Activated CD8-positive, alpha-beta T cell treated with anti-CD3 and anti-CD28 coated beads, Interleukin-2, amount 10 ng/mL, durations not matched to agents 7 days and 5 days (primary cell): Measurements from ENCODE around the gene LMO7. TPM values are rescaled to one million over a fixed set of nuclear protein-coding genes. Genes with fewer than 3 reads are reported as not detected.

Source experiments
- ATAC-seq: fragments of 150-1000 bp; cut with Tn5 transposase; one replicate; pipeline ENCODE4 v1.10.0; 2021; ENCODE audit warnings: moderate library complexity
- CTCF ChIA-PET: fragments of 350-600 bp; sonication (Branson Sonifier 250); formaldehyde crosslinking; loops from one replicate; lab custom pipeline; 2021; ENCODE audit warnings: antibody characterized with exemption; lab: Charles Lee
- POLR2A ChIA-PET: fragments of 350-600 bp; sonication (Branson Sonifier 250); formaldehyde crosslinking; loops from one replicate; lab custom pipeline; 2021; ENCODE audit warnings: antibody characterized with exemption; lab: Charles Lee
- DNase-seq: peaks from one replicate; pipeline ENCODE4 v3.0.0-alpha.2; 2020
- H3K27ac Mint-ChIP-seq: one replicate; pipeline ENCODE4 v1.8.0; 2021; ENCODE audit warnings: mild to moderate bottlenecking, mixed read lengths
- H3K27me3 Mint-ChIP-seq: one replicate; pipeline ENCODE4 v1.8.0; 2021; ENCODE audit warnings: low read depth, mixed read lengths
- H3K36me3 Mint-ChIP-seq: one replicate; pipeline ENCODE4 v1.8.0; 2021; ENCODE audit warnings: low read depth, mixed read lengths
- H3K4me1 Mint-ChIP-seq: one replicate; pipeline ENCODE4 v1.8.0; 2021; ENCODE audit warnings: low read depth, mixed read lengths
- H3K4me3 Mint-ChIP-seq: one replicate; pipeline ENCODE4 v1.8.0; 2021; ENCODE audit warnings: mild to moderate bottlenecking, mixed read lengths
- H3K9me3 Mint-ChIP-seq: one replicate; pipeline ENCODE4 v1.8.0; 2022; ENCODE audit warnings: mixed read lengths; ENCODE audit not compliant: insufficient read depth
- total RNA-seq, 2 experiments: library from RNA; stranded (reverse); gene quantifications; one replicate each; pipeline ENCODE4 v1.2.3, GENCODE V29; 2021

Gene LMO7
- total RNA-seq, 2 experiments from 2014 or later: 12.5 to 13.8 TPM

GRCh38 chr13:75904012-75904411, 267.9 kb downstream of the LMO7 start:
- ChIA-PET CTCF (no interaction called here), POLR2A (no interaction called here)
- Mint-ChIP-seq H3K36me3 (no peaks in the 10 kb centered on the region), H3K4me3 (no peak overlapping the region), H3K27me3 (peaks cover 7% of the 10 kb centered on the region), H3K4me1 (no peaks in the 10 kb centered on the region), H3K9me3 (no peaks in the 10 kb centered on the region), H3K27ac (no peak overlapping the region)
- DNase-seq: no peak
- no peak for ATAC-seq

DNA sequence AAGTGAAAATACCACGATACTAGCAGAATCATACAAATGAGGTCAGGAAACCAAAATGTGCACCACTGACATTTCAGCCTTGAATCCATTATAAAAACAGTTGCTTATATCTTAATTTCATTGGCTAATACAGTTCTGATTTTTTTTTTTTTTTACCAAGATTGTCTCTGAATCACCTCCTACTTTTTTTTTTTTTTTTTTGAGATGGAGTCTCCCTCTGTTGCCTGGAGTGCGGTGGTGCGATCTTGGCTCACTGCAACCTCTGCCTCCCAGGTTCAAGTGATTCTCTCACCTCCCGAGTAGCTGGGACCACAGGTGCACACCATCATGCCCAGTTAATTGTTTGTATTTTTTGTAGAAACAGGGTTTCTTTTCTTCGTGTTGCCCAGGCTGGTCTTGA, 270.2 kb downstream of the LMO7 start:
- no peak for DNase-seq
- POLR2A ChIA-PET: no interaction called here
- CTCF ChIA-PET: no interaction called here
- no peak overlapping the region for H3K4me3 Mint-ChIP-seq
- H3K9me3 Mint-ChIP-seq: no peaks in the 10 kb centered on the region
- no peaks in the 10 kb centered on the region for H3K36me3 Mint-ChIP-seq
- H3K27ac Mint-ChIP-seq: no peak overlapping the region
- H3K27me3 Mint-ChIP-seq: no peaks in the 10 kb centered on the region
- H3K4me1 Mint-ChIP-seq: no peaks in the 10 kb centered on the region
- ATAC-seq: no peak

GRCh38 chr13:75907044-75907443, 270.9 kb downstream of the LMO7 start:
- no peak for ATAC-seq
- ChIA-PET POLR2A (no interaction called here), CTCF (no interaction called here)
- Mint-ChIP-seq H3K36me3 (no peaks in the 10 kb centered on the region), H3K27me3 (no peaks in the 10 kb centered on the region), H3K9me3 (no peaks in the 10 kb centered on the region), H3K27ac (no peak overlapping the region), H3K4me1 (no peaks in the 10 kb centered on the region), H3K4me3 (no peak overlapping the region)
- DNase-seq: no peak

DNA sequence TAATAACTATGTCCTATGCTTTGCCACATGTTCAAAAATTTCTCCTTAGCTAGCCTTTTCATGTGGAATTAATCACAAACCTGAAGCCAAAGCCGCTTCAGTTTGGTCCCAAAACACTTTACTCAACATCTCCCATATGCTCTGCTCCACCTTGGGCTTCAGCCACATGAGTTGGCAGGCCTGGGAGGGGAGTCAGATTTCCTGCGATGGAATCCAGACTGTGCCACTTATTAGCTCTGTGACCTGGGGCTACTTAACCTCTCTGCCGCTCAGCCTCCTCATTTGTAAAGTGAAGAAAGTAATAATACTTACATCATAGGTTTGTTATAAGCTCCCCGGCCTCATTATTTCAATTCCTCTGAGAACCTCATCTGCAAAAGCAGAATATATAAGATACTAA, 272.0 kb downstream of the LMO7 start:
- Mint-ChIP-seq H3K27ac (no peak overlapping the region), H3K36me3 (no peaks in the 10 kb centered on the region), H3K27me3 (no peaks in the 10 kb centered on the region), H3K4me3 (no peak overlapping the region), H3K4me1 (no peaks in the 10 kb centered on the region), H3K9me3 (no peaks in the 10 kb centered on the region)
- ChIA-PET CTCF (interaction anchor here (1.5 kb wide), 1 partner anchor 32 kb away, joined by 3 read pairs; no protein-coding TSS in a partner anchor), POLR2A (no interaction called here)
- ATAC-seq: no peak
- DNase-seq: no peak

Other genes starting within 250 kb of the LMO7 start
- gene TBC1D4, start 154.2 kb upstream of the LMO7 start, total RNA-seq: 10 to 100 TPM; 12.7 to 13.4 TPM
- gene COMMD6, start 98.5 kb upstream of the LMO7 start, total RNA-seq: 100 to 1,000 TPM; 128 to 130 TPM
- gene UCHL3, start 86.5 kb upstream of the LMO7 start, total RNA-seq: 10 to 100 TPM; 36.4 to 38.1 TPM